Measurements from ENCODE around the gene OR10G3. TPM values are rescaled to one million over a fixed set of nuclear protein-coding genes. Genes with fewer than 3 reads are reported as not detected.

Gene OR10G3
- total RNA-seq, 5 donors from 2014 or later (not counting 1 experiment from before 2014, with no cell fraction given) = not detected

DNA sequence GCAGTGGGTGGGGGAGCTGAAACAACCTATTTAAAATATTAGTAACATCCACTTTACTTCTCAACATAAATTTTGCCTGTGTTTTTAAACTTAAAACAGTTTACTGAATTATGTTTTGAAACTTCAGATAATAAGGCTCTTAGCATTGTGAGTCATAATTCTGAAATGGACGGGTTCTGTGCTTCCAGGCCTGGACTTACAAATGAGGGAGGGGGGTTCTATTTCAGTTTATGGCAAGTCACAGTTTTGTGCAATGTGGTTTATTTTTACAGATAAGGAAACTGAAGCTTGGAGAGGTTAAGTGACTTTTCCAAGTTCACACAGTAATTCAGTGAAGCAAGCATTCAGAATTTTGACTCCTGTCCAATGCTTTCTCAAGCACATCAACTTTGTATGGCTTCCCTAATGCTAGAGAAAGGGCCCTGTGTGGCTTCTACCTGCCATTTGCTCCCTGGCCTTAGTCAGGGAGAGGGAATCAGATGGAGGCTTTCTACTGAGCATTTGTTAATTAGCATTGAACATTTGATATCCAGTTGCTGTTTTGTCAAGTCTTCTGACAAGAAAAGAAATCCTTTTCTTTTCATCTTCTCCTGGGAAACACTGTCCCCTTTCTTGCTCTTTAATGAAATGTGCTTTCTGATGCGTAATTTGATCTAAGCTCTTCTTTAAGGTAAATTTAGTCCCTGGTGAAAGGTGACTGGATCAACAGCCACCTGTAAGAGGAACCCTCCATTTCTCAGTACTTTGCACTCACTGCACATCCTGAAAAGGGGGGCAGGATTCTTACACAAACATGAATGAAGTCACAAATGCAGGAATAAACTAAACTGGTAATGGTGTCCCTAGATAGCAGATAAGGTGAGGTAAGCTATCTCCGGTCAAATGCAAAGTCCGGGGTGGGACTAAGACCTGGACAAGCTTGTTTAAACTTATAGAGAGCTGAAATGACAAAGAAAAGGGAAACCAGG is 51.2 kb downstream of the OR10G3 start:
- H3K4me1 Mint-ChIP-seq = peaks cover 14 to 18% (median 15%) of the 10 kb centered on the region in 3 donors
- DNase-seq (no peak), ATAC-seq (replicated peaks in 1 of 4) (no peak)
- Histone ChIP-seq H3K4me1 (ENCODE audit: control insufficient read depth in 1 of 2, extremely low read depth in 1 of 2, insufficient read depth in 2 of 2, low read length in 2 of 2) (peaks cover 9 to 15% of the 10 kb centered on the region in 2 experiments), H3K36me3 (ENCODE audit: control insufficient read depth in 2 of 2, extremely low read depth in 1 of 2, insufficient read depth in 1 of 2, low read length in 1 of 2) (no peaks in the 10 kb centered on the region), H3K4me3 (ENCODE audit: control insufficient read depth in 1 of 2, extremely low read depth in 1 of 2, low read length in 1 of 2) (no peak overlapping the region), H3K27ac (ENCODE audit: low read length) (no peak overlapping the region), H3K9me3 (no peaks in the 10 kb centered on the region), H3K27me3 (replicated peaks in 1 of 2; ENCODE audit: control insufficient read depth in 2 of 2, extremely low read depth in 1 of 2, insufficient read depth in 2 of 2, low read length in 1 of 2) (no peaks in the 10 kb centered on the region)
- no peak overlapping the region for H3K27ac Mint-ChIP-seq
- H3K36me3 Mint-ChIP-seq = no peaks in the 10 kb centered on the region
- WGBS (ENCODE audit: insufficient coverage) = no CpG with 5 or more reads among the region's 4 CpGs
- ChIA-PET POLR2A (no interaction called here), CTCF (interaction anchor here (0.6 to 3.2 kb wide), 4 partner anchors 18 to 180 kb away, joined by 3 to 21 read pairs (median 4); partner anchors contain the start of gene METTL3 (in 1 of the 2))
- no peaks in the 10 kb centered on the region for H3K9me3 Mint-ChIP-seq
- peaks cover 4 to 6% of the 10 kb centered on the region in 2 donors for H3K27me3 Mint-ChIP-seq
- no peak overlapping the region for H3K4me3 Mint-ChIP-seq

DNA sequence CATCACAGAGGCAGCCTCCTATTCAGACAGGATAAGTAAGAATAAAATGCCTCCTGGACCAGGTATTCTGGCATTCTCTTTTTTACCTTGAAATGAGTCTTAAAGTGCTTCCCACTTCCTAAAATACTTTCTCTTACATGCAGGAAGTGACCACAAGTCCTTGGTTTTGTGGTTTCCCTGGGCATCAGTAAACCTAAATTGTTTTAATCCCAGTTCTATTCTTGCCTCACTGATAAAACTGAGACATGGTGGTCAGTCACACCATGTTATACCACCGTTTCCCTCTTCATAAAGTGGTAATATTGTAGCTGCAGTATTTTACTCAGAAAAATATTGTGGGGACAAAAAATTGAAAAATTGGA is 52.6 kb downstream of the OR10G3 start:
- POLR2A ChIA-PET = interaction anchor here in 1 of 2 donors (1.2 kb wide), 1 partner anchor 25 kb away, joined by 3 read pairs; no protein-coding TSS in a partner anchor
- peak overlapping the region in 1 of 2 donors; percentile 44 for H3K27ac Mint-ChIP-seq

DNA sequence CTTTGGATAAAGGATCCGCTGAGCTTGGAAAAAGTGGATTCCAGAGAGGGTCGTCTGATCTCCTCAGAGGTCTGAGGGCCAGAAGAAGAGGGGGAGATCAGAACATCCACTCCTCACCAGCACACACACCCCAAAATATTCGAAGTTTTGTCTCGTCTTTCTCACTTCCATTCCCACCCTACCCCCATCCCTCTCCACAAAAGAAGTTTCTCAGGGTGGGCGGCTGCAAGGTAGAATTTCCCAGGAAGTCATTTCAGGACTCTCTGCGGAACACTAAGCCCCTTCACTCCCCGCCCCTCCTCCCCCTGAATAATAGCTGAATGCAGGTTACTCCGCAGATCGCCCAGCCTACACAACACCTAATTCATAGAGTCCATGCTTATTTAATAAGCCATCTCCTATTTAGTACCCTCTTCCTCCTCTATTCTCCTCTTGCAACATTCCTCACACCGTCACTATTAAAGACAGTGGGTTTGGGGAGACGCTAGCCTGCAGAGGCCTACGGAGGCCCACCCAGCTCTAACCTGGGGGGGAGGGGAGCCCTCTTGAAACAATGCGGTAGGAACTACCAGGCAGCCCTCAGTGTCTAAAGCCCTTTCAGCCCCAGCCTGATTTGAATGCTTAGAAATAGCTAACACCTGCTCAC is 53.1 kb downstream of the OR10G3 start:
- H3K9me3 ChIP-seq = no peaks in the 10 kb centered on the region
- Mint-ChIP-seq H3K27me3 (no peaks in the 10 kb centered on the region), H3K4me1 (peaks cover 17 to 21% (median 18%) of the 10 kb centered on the region in 3 donors), H3K9me3 (no peaks in the 10 kb centered on the region), H3K36me3 (no peaks in the 10 kb centered on the region), H3K4me3 (peak overlapping the region; percentile 72 to 85 (median 81)), H3K27ac (peak overlapping the region; percentile 8 to 55)
- no peak for ATAC-seq (replicated peaks in 1 of 4)
- H3K4me1 ChIP-seq (ENCODE audit: control insufficient read depth in 1 of 2, extremely low read depth in 1 of 2, insufficient read depth in 2 of 2, low read length in 2 of 2) = peaks cover 9 to 15% of the 10 kb centered on the region in 2 experiments
- no peak for DNase-seq
- CTCF ChIA-PET = interaction anchor here (0.7 to 3.2 kb wide), 6 partner anchors 10 to 511 kb away, joined by 3 to 21 read pairs (median 6); partner anchors contain the start of genes METTL3 (in 1 of the 2) and RAB2B (in 1 of the 2)
- WGBS (ENCODE audit: insufficient coverage) = 51% methylated on average over 5 of the region's 13 CpGs
- H3K4me3 ChIP-seq (ENCODE audit: control insufficient read depth in 1 of 2, extremely low read depth in 1 of 2, low read length in 1 of 2) = peak overlapping the region; percentile 54 to 70
- no peaks in the 10 kb centered on the region for H3K27me3 ChIP-seq (replicated peaks in 1 of 2; ENCODE audit: control insufficient read depth in 2 of 2, extremely low read depth in 1 of 2, insufficient read depth in 2 of 2, low read length in 1 of 2)
- POLR2A ChIA-PET = interaction anchor here (0.6 to 1.2 kb wide), 5 partner anchors 16 to 1336 kb away, joined by 3 to 8 read pairs (median 3); partner anchors contain the start of gene METTL3 (in 1 of the 2)
- no peak overlapping the region for H3K27ac ChIP-seq (ENCODE audit: low read length)
- peaks cover 0 to 3% of the 10 kb centered on the region in 2 donors for H3K36me3 ChIP-seq (ENCODE audit: control insufficient read depth in 2 of 2, extremely low read depth in 1 of 2, insufficient read depth in 1 of 2, low read length in 1 of 2)

More for the DNA sequence above, 52.6 kb downstream of the OR10G3 start:
- Histone ChIP-seq H3K36me3 (ENCODE audit: control insufficient read depth in 2 of 2, extremely low read depth in 1 of 2, insufficient read depth in 1 of 2, low read length in 1 of 2) (peaks cover 0 to 3% of the 10 kb centered on the region in 2 donors), H3K4me3 (ENCODE audit: control insufficient read depth in 1 of 2, extremely low read depth in 1 of 2, low read length in 1 of 2) (peak overlapping the region in 1 of 2 donors; percentile 32), H3K27ac (ENCODE audit: low read length) (no peak overlapping the region), H3K27me3 (replicated peaks in 1 of 2; ENCODE audit: control insufficient read depth in 2 of 2, extremely low read depth in 1 of 2, insufficient read depth in 2 of 2, low read length in 1 of 2) (no peaks in the 10 kb centered on the region), H3K9me3 (no peaks in the 10 kb centered on the region), H3K4me1 (ENCODE audit: control insufficient read depth in 1 of 2, extremely low read depth in 1 of 2, insufficient read depth in 2 of 2, low read length in 2 of 2) (peaks cover 9 to 15% of the 10 kb centered on the region in 2 experiments)
- no CpG with 5 or more reads among the region's 1 CpG for WGBS (ENCODE audit: insufficient coverage)
- ATAC-seq (replicated peaks in 1 of 4) = no peak
- peaks cover 17 to 18% (median 17%) of the 10 kb centered on the region in 3 donors for H3K4me1 Mint-ChIP-seq
- H3K27me3 Mint-ChIP-seq = peaks cover 0 to 3% of the 10 kb centered on the region in 2 donors
- H3K9me3 Mint-ChIP-seq = no peaks in the 10 kb centered on the region
- CTCF ChIA-PET = interaction anchor here (0.6 to 3.2 kb wide), 3 partner anchors 10 to 508 kb away, joined by 3 to 21 read pairs (median 7); no protein-coding TSS in a partner anchor
- peak overlapping the region; percentile 72 to 85 (median 81) for H3K4me3 Mint-ChIP-seq
- DNase-seq = no peak
- no peaks in the 10 kb centered on the region for H3K36me3 Mint-ChIP-seq

DNA sequence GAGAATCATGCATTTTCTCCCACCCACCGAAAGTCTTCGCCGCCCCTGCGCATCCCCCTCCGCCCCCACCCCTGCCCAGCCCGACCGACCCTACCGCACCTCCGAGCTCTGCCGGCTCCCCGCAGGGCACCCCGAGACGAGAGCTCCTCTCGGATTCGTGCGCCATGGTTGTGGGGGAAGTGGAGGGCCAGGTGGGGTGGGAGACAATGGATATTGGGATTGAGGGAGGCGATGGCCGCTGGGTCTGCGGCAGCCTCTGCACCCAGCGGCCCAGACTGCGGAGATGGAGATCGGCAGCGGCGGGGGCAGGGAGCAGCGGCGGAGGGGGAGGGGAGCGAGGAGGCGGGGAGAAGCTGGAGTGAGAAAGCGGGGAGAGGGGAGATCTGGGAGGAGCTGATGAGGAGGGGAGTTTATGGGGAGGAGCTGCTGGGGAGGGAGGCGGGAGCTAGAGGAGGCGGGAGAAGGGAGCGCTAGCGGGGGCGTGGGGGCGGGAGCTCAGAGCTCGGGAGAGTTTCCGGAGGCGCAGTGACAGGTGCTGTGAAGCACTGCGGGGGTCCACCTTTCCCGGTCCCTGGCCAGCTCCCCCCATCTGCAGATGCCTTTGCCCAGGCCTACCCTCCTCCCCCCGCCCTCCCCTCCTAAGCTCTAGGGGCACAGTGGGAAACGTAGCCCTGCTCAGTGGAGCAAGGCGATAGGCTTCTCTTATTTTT is 53.8 kb downstream of the OR10G3 start, which contains the start of gene SALL2:
TSS of gene SALL2 (minus strand) at position 385 of the 710 bp plus-strand sequence. CDS start at position 166, 219 bp downstream.
- H3K9me3 ChIP-seq = no peaks in the 10 kb centered on the region
- under 1% methylated on average over 19 of the region's 43 CpGs for WGBS (ENCODE audit: insufficient coverage)
- DNase-seq (peak; percentile 22 to 74 (median 45)), ATAC-seq (replicated peaks in 1 of 4) (peak; percentile 85 to 92 (median 87))
- no peaks in the 10 kb centered on the region for H3K27me3 ChIP-seq (replicated peaks in 1 of 2; ENCODE audit: control insufficient read depth in 2 of 2, extremely low read depth in 1 of 2, insufficient read depth in 2 of 2, low read length in 1 of 2)
- Mint-ChIP-seq H3K4me1 (peaks cover 17 to 21% (median 18%) of the 10 kb centered on the region in 3 donors), H3K36me3 (no peaks in the 10 kb centered on the region), H3K27ac (peak within 1 kb of the TSS; percentile 9 to 66), H3K27me3 (no peaks in the 10 kb centered on the region), H3K4me3 (peak within 1 kb of the TSS; percentile 72 to 85 (median 81)), H3K9me3 (no peaks in the 10 kb centered on the region)
- H3K36me3 ChIP-seq (ENCODE audit: control insufficient read depth in 2 of 2, extremely low read depth in 1 of 2, insufficient read depth in 1 of 2, low read length in 1 of 2) = peaks cover 0 to 3% of the 10 kb centered on the region in 2 donors
- CTCF ChIA-PET = interaction anchor here (0.5 to 3.2 kb wide), 9 partner anchors 8 to 511 kb away, joined by 3 to 21 read pairs (median 3); partner anchors contain the start of genes METTL3 (in 1 of the 2) and RAB2B (in 1 of the 2)
- peaks cover 9 to 15% of the 10 kb centered on the region in 2 experiments for H3K4me1 ChIP-seq (ENCODE audit: control insufficient read depth in 1 of 2, extremely low read depth in 1 of 2, insufficient read depth in 2 of 2, low read length in 2 of 2)
- H3K4me3 ChIP-seq (ENCODE audit: control insufficient read depth in 1 of 2, extremely low read depth in 1 of 2, low read length in 1 of 2) = peak within 1 kb of the TSS; percentile 54 to 70
- H3K27ac ChIP-seq (ENCODE audit: low read length) = no peak within 1 kb of the TSS
- POLR2A ChIA-PET = interaction anchor here (0.6 to 1.2 kb wide), 5 partner anchors 15 to 1337 kb away, joined by 3 to 8 read pairs (median 3); partner anchors contain the start of gene METTL3 (in 1 of the 2)

DNA sequence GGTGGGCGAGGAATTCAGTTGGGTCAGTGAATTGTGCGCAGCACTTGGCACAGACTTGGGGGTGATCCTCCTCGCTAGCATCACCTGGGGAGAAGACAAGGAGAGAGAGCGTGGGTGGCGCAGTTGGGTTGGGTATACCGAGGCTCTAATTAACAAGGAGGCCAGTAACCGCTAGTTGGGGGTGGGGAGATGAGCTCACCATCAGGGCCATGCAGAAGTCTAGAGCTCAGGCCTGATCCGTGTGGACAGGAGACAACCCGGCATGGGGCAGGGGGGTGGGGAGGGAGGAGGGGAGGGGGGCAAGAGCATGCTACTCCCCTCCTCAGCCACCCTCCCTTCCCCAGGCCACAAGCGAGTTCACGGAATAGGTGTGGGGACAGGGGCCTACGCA is 54.3 kb downstream of the OR10G3 start:
- Histone ChIP-seq H3K9me3 (no peaks in the 10 kb centered on the region), H3K27ac (ENCODE audit: low read length) (no peak overlapping the region), H3K27me3 (replicated peaks in 1 of 2; ENCODE audit: control insufficient read depth in 2 of 2, extremely low read depth in 1 of 2, insufficient read depth in 2 of 2, low read length in 1 of 2) (no peaks in the 10 kb centered on the region), H3K4me1 (ENCODE audit: control insufficient read depth in 1 of 2, extremely low read depth in 1 of 2, insufficient read depth in 2 of 2, low read length in 2 of 2) (peaks cover 9 to 15% of the 10 kb centered on the region in 2 experiments), H3K4me3 (ENCODE audit: control insufficient read depth in 1 of 2, extremely low read depth in 1 of 2, low read length in 1 of 2) (peak overlapping the region in 1 of 2 donors; percentile 70), H3K36me3 (ENCODE audit: control insufficient read depth in 2 of 2, extremely low read depth in 1 of 2, insufficient read depth in 1 of 2, low read length in 1 of 2) (peaks cover 0 to 3% of the 10 kb centered on the region in 2 donors)
- H3K27me3 Mint-ChIP-seq = no peaks in the 10 kb centered on the region
- peaks cover 17 to 21% (median 18%) of the 10 kb centered on the region in 3 donors for H3K4me1 Mint-ChIP-seq
- ChIA-PET POLR2A (interaction anchor here in 1 of 2 donors (1.2 kb wide), 1 partner anchor 15 kb away, joined by 8 read pairs; the partner anchor contains the start of gene METTL3), CTCF (interaction anchor here (0.5 to 3.2 kb wide), 6 partner anchors 8 to 140 kb away, joined by 3 to 21 read pairs (median 4); partner anchors contain the start of gene METTL3 (in 1 of the 2))
- WGBS (ENCODE audit: insufficient coverage) = 78% methylated on average over 4 of the region's 12 CpGs
- ATAC-seq (replicated peaks in 1 of 4) = no peak
- H3K4me3 Mint-ChIP-seq = peak overlapping the region; percentile 72 to 85 (median 81)
- H3K27ac Mint-ChIP-seq = peak overlapping the region; percentile 9 to 66
- no peaks in the 10 kb centered on the region for H3K36me3 Mint-ChIP-seq
- no peak for DNase-seq
- no peaks in the 10 kb centered on the region for H3K9me3 Mint-ChIP-seq

Data from T-cell (primary cell).